HTERT RPE-1 (cell line): ENCODE data around the gene MDFI.

Experiments
- in situ Hi-C: fragments of 300-500 bp; cut with MboI; formaldehyde crosslinking; loops from 4 replicates; pipeline ENCODE4 v1.14.3; 2020; ENCODE audit warnings: low sequenced_read_pairs

Gene MDFI

GRCh38 chr6:41670703-41671360 lies 32.6 kb downstream of the MDFI start:
- in situ Hi-C loops, result no loop called here

- in situ Hi-C loops, result no loop called here
These were observed 33.1 kb downstream of the MDFI start for GRCh38 chr6:41671376-41671775.

- in situ Hi-C loops, result no loop called here
These were observed 33.7 kb downstream of the MDFI start for GRCh38 chr6:41672016-41672415.

DNA sequence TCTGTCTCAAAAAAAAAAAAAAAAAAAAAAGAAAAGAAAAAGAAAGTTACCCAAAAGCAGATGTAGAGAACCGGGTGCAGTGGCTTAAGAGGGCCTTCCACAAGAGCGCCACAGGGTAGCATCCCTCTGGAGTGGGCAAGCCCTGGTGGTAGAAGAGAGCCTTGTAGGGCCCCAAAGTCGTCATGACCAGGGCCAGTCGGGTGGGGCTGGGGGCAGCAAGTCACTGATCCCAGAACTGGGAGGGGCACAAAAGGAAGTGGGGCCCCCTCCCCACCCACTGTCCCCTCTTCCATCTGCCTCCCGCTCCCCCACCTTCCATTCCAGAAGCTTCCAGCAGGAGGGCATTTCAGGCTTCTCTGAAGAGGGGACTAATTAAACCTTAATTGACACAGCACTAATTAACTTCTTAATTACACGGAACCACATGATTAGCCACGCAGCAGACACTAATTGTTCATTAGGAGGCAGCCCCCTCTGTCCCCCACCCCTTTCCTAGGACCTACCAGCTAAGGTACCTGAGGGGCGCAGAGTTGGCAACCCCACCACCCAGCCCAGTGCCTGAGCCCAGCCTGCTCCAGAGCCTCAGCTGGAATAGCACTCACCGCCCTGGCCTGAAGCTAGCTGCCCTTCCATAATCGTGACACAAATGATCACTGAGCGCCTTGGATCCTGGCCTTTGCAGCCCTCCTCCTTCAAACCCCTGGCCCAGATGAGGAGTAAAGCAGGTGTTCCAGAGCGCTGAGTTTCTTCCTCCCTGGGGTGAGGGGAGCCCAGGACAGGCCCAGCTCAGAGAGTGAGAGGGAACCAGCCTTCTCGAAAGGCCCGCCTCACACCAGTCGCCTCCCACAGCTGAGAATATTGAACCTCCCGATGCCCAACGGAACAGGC lies 34.8 kb downstream of the MDFI start:
- in situ Hi-C loops, result no loop called here

DNA sequence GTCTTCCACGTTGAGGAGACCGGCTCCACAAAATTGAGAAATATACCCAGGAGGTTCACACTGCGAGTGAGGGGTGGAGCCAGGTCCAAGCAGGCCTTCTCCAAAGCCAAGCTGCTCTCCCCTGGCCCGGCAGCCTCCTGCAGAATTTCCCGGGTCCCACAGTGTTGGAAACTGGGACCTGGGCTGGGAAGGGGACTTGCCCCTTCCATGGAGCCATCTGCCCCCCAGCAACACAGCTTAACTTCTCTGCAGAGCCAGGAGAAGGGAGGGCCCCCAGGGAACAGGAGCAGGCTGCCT lies 35.4 kb downstream of the MDFI start:
- in situ Hi-C loops, result no loop called here

- in situ Hi-C loops, result no loop called here
These were observed 36.1 kb downstream of the MDFI start for GRCh38 chr6:41674231-41675000.

- in situ Hi-C loops, result no loop called here
These were observed 37.0 kb downstream of the MDFI start for GRCh38 chr6:41675176-41675775.

DNA sequence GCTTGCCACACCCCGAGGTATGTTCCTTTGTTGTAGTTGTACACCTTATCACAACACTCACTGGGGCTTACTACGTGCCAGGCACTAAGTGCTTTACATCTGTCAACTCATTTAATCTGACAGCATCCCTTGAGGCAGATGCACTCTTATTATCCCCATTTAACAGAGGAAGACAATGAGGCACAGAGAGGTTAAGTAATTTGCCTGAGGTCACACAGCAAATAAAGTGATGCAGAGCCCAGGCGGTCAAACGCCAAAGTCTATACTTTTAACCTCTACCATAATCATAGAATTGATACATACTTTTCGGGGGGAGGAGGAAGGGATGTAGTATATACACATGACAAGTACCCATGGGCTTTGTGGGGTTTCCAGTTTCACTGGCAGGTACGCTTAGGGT lies 37.7 kb downstream of the MDFI start:
- in situ Hi-C loops, result no loop called here

DNA sequence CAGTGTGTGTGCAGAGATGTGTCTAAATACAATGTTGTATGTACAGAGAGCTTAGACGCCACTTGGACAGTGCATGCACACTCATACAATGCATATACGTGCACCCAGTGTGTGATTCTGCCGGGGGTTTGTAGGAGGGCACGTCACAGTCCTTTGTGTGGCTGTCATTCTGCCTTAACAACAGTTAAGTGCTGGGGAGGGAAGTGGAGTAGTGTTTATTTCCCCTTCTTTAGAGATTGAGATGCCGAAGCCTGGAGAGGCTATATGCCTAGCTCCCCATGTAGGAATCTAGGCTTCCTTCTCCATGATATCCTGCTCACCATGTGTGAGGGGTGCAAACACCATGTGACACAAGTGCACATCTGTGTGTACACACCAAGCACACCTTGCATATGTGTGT lies 38.2 kb downstream of the MDFI start:
- in situ Hi-C loops, result no loop called here

DNA sequence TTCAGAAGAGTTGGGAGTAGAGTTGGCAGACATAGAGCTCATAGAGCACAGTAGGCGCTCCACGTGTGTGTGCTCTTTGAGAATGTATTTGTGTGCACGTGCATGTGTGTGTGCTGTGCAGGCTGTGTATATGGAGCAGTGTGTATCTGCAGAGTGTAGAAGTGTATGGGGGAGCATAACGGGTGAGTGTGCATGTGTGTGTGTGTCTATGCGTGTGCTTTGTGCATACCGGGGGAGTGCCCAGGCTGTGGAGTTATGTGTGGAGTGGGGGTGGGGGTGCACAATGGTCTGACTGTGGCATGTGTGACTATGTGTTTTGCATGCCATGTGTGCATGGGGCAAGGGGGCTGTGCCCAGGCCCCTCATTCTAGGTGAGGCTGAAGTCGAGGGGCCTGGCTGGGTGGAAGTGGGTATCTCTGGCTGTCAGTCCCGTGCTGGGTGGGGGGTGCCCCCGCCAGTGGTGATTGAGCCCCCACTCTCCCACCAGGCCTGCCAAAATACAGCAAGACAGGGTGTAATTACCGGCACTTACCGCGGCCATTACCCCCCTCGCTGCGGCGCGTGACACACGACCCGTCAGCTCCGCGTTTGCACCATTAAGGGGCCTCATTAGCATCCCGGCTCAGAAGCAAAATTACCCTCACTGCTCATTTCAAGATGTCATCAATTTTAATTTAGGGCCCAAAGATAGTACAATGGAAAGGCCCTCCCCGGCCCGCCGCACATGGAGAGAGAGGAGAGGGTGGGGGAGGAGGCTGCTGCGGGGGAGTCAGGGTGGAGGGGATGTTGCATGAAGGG lies 39.1 kb downstream of the MDFI start:
- in situ Hi-C loops, result no loop called here

DNA sequence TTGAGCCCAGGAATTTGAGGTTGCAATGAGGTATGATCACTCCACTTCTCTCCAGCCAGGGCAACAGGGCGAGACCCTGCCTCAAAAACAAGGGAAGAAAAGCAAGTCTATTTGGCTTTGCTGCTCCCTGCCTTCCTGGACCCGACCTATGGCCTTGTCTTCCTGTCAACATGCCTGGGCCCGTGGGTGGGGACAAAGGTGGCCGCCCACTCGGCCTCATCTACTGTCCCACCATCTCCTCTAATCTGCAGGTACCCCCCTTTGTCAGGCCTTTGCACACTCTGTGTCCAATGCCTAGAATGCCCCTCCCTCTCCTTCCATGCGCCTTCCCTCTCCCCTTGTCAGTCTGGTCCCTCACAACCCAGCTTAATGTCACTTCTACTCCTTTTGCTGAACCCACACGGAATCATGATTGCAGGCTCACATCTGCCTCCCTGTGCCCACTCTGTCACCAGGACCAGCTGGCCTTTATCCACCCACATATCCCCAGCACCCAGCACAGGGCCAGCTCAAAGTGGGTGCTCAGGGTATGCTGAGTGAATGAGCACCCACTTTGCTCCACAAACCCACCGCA lies 40.3 kb downstream of the MDFI start:
- in situ Hi-C loops, result no loop called here

- in situ Hi-C loops, result no loop called here
These were observed 41.4 kb downstream of the MDFI start for GRCh38 chr6:41679696-41680095.

DNA sequence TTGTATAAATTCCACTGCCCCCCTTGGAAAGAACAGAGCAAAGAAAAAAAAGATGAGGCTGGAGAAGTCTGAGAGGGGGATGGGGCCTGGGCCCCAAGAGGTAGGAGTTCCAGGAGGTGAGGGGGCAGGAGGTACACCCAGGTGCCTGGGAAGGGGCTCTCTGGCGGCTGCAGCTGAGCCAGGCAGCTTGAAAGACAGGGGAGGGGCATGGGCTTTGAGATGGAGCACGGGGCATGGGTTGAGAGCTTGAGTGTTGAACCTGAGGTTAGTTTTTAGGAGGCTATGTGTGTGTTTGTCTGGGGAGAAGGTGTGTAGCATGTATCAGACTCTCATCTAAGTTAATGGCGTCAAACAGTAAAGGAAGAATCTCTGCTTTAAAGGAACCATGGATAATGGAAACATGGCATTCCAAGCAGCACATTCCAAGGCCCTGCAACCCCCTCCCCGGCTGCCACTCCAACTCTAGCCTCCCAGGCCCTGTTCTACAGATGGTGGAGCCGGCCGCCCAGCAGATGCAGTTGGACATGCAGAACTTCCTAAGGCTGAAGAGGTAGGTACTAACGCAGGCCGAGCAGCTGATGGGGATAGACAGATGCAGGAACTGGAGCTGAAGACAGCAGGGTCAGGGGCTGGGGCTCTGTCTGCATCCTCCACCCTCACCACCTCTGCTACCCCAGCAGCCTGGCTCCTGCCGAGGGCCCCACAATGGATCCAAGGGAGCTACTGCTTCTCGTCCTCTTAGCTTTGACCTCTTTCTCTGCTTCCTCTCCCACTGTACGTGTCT lies 42.1 kb downstream of the MDFI start:
- in situ Hi-C loops, result no loop called here

DNA sequence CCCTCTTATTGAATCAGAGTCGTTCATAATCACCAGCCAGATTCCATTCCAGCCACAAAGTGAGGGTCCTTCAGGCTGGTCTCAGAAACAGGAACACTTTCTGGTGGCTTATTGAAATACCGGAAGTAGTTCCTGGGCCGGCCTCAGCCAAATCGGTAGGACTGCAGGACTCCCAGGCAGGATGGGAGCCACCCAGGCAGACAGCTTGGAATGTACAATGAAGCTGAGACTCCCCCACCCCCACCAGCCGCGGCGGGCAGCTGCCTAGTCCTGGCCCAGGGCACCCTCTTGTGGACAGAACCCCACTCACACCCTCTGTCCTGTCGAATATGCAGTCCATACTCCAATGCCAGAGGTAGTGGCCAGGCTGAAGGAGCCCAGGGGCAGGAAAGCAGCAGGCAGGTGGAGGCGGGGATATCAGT lies 43.8 kb downstream of the MDFI start:
- in situ Hi-C loops, result no loop called here

DNA sequence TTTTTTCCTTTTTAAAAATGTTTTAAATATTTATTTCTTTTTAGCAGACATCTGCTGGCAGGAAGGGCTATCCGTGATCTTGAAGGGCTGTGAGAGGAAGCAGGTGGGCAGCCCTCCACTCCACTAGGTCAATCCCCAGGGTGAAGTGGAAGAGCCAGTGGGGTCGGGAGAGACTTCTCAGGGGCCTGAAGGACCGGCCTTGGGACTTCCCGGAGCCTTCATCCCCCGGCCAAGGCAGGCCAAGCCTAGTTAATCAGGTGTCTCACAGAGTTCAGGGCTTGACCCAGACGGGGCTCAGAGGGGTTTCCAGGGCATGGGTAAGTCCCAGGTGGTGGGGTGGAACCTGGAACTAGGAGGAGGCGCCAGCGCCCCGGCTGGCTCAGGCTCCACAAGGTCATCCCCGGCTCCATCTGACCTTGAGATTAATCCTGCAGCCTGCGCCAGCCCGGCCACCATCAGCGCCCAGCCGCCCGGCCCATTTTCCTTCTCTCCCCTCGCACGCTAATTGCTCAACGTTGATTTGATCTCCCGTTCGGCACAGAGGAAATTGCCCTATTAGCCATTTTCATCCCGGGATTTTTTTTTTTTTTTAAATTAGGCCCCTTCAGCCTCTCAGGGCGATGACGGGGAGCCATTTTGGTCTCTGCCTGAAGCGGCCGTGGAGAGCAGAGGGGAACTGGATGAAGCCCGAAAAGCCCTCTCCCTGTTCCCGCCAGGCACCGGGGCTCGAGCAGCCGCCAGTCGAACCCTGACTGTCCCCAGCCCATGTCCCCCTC lies 44.4 kb downstream of the MDFI start:
- in situ Hi-C loops, result no loop called here

DNA sequence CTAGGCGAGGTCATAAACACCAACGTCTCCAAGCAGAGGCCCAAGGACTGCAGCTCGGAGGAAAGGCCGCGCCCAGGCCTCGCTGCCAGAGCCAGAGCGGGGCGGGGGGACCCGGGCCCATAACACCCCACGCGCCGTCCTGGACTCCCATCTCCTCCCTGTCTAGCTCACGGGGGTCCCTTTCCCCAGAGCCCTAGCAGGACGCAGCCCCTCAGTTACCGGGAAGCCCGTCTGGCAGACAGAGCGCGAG lies 44.9 kb downstream of the MDFI start:
- in situ Hi-C loops, result no loop called here

- in situ Hi-C loops, result no loop called here
These were observed 45.4 kb downstream of the MDFI start for GRCh38 chr6:41683523-41684310.
